Prostate gland (tissue), 2 donors: ENCODE data around the gene WDR72. TPM values are rescaled to one million over a fixed set of nuclear protein-coding genes. Genes with fewer than 3 reads are reported as not detected.

ENCODE experiments used
- DNase-seq: peaks from one replicate; pipeline ENCODE4 v3.0.0-alpha.2; 2019; ENCODE audit warnings: low spot score
- H3K27ac ChIP-seq, 2 donors: fragments of 200-600 bp; sonication (generic); 2 replicates each; pipeline ENCODE4 v1.5.1; 2017 to 2019
- H3K27me3 ChIP-seq: fragments of 200-600 bp; sonication (generic); replicated peaks from 2 replicates; pipeline ENCODE4 v1.5.1; 2019; ENCODE audit not compliant: insufficient read depth
- H3K36me3 ChIP-seq, 2 donors: fragments of 200-600 bp; sonication (generic); 1 replicate in 1 of 2; 2 replicates in 1 of 2; pipeline versions ENCODE4 v1.5.1 to v1.8.1; 2017 to 2019
- H3K4me1 ChIP-seq: fragments of 200-600 bp; sonication (generic); replicated peaks from 2 replicates; pipeline ENCODE4 v1.5.1; 2019
- H3K4me3 ChIP-seq, 2 donors: fragments of 200-600 bp; sonication (generic); 2 replicates each; pipeline ENCODE4 v1.5.1; 2017 to 2019
- H3K9me3 ChIP-seq: fragments of 200-600 bp; sonication (generic); 2 replicates; pipeline ENCODE4 v1.5.1; 2017
- CTCF ChIP-seq, 4 experiments: fragments of 200-600 bp in 2 of 4; fragments of 450-650 bp in 2 of 4; sonication (generic) in 2 of 4; IDR thresholded peaks; 1 replicate in 3 of 4; 2 replicates in 1 of 4; pipeline ENCODE4 v1.5.1; 2016 to 2019; ENCODE audit warnings: antibody characterized with exemption in 4 of 4, mild to moderate bottlenecking in 2 of 4, moderate library complexity in 2 of 4
- POLR2A ChIP-seq: fragments of 450-650 bp; IDR thresholded peaks from one replicate; pipeline ENCODE4 v1.6.1; 2016; ENCODE audit warnings: antibody characterized with exemption, mild to moderate bottlenecking
- POLR2AphosphoS5 ChIP-seq: sonication (generic); formaldehyde crosslinking; IDR thresholded peaks from one replicate; pipeline ENCODE4 v1.6.1; 2017; ENCODE audit warnings: antibody characterized with exemption
- WGBS: methylation state at CpG from one replicate; pipeline ENCODE4 v1.1.5; 2018; 5-methylcytosine and 5-hydroxymethylcytosine counted together
- intact Hi-C: fragments of 100-400 bp; cut with DNase I; formaldehyde crosslinking; loops from one replicate; pipeline ENCODE4 v1.14.2; 2022
- total RNA-seq, 2 donors: library from RNA; depleted of rRNA; stranded (reverse); fragments of >200 nt; gene quantifications; one replicate each; pipeline ENCODE4 v1.1.0, GENCODE V29; 2016

Gene WDR72
- total RNA-seq, 2 donors from 2014 or later, result 0.64 to 0.80 TPM

- Histone ChIP-seq H3K27ac (no peak overlapping the region), H3K9me3 (no peaks in the 10 kb centered on the region), H3K4me1 (no peaks in the 10 kb centered on the region), H3K36me3 (no peaks in the 10 kb centered on the region), H3K4me3 (no peak overlapping the region), H3K27me3 (no peaks in the 10 kb centered on the region)
- 96% methylated on average over 6 of the region's 6 CpGs for WGBS
- no peak for DNase-seq
- TF ChIP-seq POLR2AphosphoS5 (no peak), CTCF (IDR thresholded peaks at IDR 0.05) (no peak), POLR2A (no peak)
- intact Hi-C loops, result no loop called here
These were observed 46.2 kb downstream of the WDR72 start for GRCh38 chr15:53713218-53713617.

GRCh38 chr15:53710906-53711305 is 48.6 kb downstream of the WDR72 start:
- H3K36me3 ChIP-seq, result no peaks in the 10 kb centered on the region
- no peaks in the 10 kb centered on the region for H3K4me1 ChIP-seq
- no peaks in the 10 kb centered on the region for H3K9me3 ChIP-seq
- intact Hi-C loops, result no loop called here
- no peak for DNase-seq
- TF ChIP-seq POLR2A (no peak), POLR2AphosphoS5 (no peak)
- H3K27me3 ChIP-seq, result no peaks in the 10 kb centered on the region
- H3K4me3 ChIP-seq, result no peak overlapping the region
- H3K27ac ChIP-seq, result no peak overlapping the region
- 61% methylated on average over 4 of the region's 4 CpGs for WGBS

- TF ChIP-seq POLR2A (no peak), POLR2AphosphoS5 (no peak), CTCF (IDR thresholded peaks at IDR 0.05) (no peak)
- H3K9me3 ChIP-seq, result no peaks in the 10 kb centered on the region
- no peaks in the 10 kb centered on the region for H3K36me3 ChIP-seq
- no peak for DNase-seq
- 43% methylated on average over 2 of the region's 2 CpGs for WGBS
- H3K27me3 ChIP-seq, result no peaks in the 10 kb centered on the region
- H3K4me1 ChIP-seq, result no peaks in the 10 kb centered on the region
- H3K4me3 ChIP-seq, result no peak overlapping the region
- intact Hi-C loops, result no loop called here
- H3K27ac ChIP-seq, result no peak overlapping the region
These were observed 49.6 kb downstream of the WDR72 start for GRCh38 chr15:53709821-53710220.

DNA sequence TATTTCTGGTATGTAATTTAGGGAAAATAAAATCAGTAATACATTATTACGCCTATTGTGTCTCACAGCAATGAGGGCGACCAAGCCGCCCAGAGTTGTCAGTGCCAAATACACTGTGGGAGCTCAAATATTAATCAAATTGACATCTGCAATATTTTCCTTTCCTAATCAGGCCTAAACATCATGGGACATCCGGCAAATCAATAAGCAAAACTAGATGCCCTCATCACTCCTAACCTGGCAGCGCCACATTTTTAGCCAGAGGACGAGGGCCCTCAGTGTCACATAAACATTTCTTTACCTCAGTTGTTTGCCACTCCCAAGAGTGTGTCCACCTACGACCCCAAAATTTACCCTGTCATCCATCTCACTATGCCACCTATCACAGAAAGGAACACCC is 64.1 kb downstream of the WDR72 start:
- WGBS, result 93% methylated on average over 7 of the region's 7 CpGs
- Histone ChIP-seq H3K27me3 (no peaks in the 10 kb centered on the region), H3K27ac (no peak overlapping the region), H3K4me3 (no peak overlapping the region), H3K36me3 (no peaks in the 10 kb centered on the region), H3K9me3 (no peaks in the 10 kb centered on the region), H3K4me1 (no peaks in the 10 kb centered on the region)
- DNase-seq, result no peak
- TF ChIP-seq POLR2AphosphoS5, result no peak
- TF ChIP-seq POLR2A, result no peak
- TF ChIP-seq CTCF (IDR thresholded peaks at IDR 0.05), result no peak
- intact Hi-C loops, result no loop called here

- intact Hi-C loops, result no loop called here
- Histone ChIP-seq H3K36me3 (no peaks in the 10 kb centered on the region), H3K27me3 (no peaks in the 10 kb centered on the region), H3K9me3 (no peaks in the 10 kb centered on the region), H3K27ac (no peak overlapping the region), H3K4me1 (no peaks in the 10 kb centered on the region), H3K4me3 (no peak overlapping the region)
- TF ChIP-seq POLR2AphosphoS5 (no peak), CTCF (IDR thresholded peaks at IDR 0.05) (no peak), POLR2A (no peak)
- no peak for DNase-seq
- 24% methylated on average over 1 of the region's 1 CpG for WGBS
These were observed 65.0 kb downstream of the WDR72 start for GRCh38 chr15:53694476-53694874.
